ENCODE measurements around the gene FGD3. TPM values are rescaled to one million over a fixed set of nuclear protein-coding genes. Genes with fewer than 3 reads are reported as not detected.

FGD3 gene
- total and polyA plus RNA-seq, 9 of the 15 experiments (the other 6 are each of a cell fraction or from before 2014, with no cell fraction given): 0.07 to 1.3 (median 0.29) TPM

DNA sequence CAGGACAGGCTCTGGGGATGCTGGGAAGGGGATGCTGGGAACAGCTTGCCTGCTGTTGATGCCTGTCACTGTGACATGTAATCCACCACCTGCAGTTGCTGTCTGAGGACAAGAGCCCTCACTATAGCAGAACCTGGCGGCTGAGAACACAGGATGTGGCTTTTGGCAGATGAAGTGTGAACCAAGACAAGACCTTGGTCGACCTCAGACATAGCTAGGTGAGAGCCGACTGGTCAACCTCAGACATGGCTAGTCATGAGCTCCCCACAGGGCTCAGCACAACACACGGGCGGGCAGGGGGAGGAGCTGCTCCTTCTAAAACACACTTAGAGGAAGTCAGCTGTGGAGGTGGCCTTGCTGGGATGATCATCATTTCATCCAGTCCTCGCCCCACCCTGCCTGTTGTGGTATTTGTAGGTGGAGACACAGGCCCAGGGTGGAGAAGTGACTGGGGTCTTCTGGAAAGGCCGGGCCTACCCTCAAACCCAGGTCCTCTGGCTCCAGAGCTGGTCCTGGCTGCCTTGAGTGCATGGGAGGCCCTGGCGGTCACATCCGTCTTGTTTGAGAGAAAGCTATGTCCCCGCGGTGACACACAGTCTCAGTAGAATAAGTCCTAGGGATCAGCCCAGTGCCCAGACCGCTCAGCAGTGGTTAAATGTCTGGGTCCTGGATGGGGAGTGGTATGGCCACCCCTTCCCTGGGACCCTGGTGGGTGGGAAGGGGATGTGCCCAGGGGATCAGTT lies 117.2 kb downstream of the FGD3 start (continued):
- TF ChIP-seq ZNF766 (CRISPR knock-in tag; conservative IDR thresholded peaks at IDR 0.05) (peak; percentile 74; the same call in 1 of the 2 replicates), DMBX1 (CRISPR knock-in tag; IDR thresholded peaks at IDR 0.05; ENCODE audit: borderline replicate concordance) (peak; percentile 69), GTF2E2 (tag; IDR thresholded peaks at IDR 0.05) (no peak), MEIS2 (IDR thresholded peaks at IDR 0.05; ENCODE audit: partially characterized antibody) (peak; percentile 83), TEAD4 (IDR thresholded peaks at IDR 0.05; ENCODE audit: low read length) (peak; percentile 67; the same call in 1 of the 2 replicates), TEAD4 (CRISPR knock-in tag; IDR thresholded peaks at IDR 0.05; ENCODE audit: borderline replicate concordance) (no peak), ZBTB17 (CRISPR knock-in tag; IDR thresholded peaks at IDR 0.05) (peak; percentile 99), LEF1 (IDR thresholded peaks at IDR 0.05) (peak; percentile 74; the same call in 1 of the 2 replicates), NCOA4 (IDR thresholded peaks at IDR 0.05; ENCODE audit: partially characterized antibody) (no peak)
- TF ChIP-seq, protein P1, sequence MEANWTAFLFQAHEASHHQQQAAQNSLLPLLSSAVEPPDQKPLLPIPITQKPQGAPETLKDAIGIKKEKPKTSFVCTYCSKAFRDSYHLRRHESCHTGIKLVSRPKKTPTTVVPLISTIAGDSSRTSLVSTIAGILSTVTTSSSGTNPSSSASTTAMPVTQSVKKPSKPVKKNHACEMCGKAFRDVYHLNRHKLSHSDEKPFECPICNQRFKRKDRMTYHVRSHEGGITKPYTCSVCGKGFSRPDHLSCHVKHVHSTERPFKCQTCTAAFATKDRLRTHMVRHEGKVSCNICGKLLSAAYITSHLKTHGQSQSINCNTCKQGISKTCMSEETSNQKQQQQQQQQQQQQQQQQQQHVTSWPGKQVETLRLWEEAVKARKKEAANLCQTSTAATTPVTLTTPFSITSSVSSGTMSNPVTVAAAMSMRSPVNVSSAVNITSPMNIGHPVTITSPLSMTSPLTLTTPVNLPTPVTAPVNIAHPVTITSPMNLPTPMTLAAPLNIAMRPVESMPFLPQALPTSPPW (CRISPR knock-in tag; IDR thresholded peaks at IDR 0.05): peak; percentile 75
- TF ChIP-seq, protein P2, sequence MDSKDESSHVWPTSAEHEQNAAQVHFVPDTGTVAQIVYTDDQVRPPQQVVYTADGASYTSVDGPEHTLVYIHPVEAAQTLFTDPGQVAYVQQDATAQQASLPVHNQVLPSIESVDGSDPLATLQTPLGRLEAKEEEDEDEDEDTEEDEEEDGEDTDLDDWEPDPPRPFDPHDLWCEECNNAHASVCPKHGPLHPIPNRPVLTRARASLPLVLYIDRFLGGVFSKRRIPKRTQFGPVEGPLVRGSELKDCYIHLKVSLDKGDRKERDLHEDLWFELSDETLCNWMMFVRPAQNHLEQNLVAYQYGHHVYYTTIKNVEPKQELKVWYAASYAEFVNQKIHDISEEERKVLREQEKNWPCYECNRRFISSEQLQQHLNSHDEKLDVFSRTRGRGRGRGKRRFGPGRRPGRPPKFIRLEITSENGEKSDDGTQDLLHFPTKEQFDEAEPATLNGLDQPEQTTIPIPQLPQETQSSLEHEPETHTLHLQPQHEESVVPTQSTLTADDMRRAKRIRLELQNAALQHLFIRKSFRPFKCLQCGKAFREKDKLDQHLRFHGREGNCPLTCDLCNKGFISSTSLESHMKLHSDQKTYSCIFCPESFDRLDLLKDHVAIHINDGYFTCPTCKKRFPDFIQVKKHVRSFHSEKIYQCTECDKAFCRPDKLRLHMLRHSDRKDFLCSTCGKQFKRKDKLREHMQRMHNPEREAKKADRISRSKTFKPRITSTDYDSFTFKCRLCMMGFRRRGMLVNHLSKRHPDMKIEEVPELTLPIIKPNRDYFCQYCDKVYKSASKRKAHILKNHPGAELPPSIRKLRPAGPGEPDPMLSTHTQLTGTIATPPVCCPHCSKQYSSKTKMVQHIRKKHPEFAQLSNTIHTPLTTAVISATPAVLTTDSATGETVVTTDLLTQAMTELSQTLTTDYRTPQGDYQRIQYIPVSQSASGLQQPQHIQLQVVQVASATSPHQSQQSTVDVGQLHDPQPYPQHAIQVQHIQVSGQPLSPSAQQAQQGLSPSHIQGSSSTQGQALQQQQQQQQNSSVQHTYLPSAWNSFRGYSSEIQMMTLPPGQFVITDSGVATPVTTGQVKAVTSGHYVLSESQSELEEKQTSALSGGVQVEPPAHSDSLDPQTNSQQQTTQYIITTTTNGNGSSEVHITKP (IDR thresholded peaks at IDR 0.05; ENCODE audit: partially characterized antibody): peak; percentile 45
- TF ChIP-seq, protein P3, sequence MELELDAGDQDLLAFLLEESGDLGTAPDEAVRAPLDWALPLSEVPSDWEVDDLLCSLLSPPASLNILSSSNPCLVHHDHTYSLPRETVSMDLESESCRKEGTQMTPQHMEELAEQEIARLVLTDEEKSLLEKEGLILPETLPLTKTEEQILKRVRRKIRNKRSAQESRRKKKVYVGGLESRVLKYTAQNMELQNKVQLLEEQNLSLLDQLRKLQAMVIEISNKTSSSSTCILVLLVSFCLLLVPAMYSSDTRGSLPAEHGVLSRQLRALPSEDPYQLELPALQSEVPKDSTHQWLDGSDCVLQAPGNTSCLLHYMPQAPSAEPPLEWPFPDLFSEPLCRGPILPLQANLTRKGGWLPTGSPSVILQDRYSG (tag; conservative IDR thresholded peaks at IDR 0.05; ENCODE audit: low read depth): 0 out of 2 replicates have a peak, but pooled peaks have one; percentile 16
- TF ChIP-seq, protein P4, sequence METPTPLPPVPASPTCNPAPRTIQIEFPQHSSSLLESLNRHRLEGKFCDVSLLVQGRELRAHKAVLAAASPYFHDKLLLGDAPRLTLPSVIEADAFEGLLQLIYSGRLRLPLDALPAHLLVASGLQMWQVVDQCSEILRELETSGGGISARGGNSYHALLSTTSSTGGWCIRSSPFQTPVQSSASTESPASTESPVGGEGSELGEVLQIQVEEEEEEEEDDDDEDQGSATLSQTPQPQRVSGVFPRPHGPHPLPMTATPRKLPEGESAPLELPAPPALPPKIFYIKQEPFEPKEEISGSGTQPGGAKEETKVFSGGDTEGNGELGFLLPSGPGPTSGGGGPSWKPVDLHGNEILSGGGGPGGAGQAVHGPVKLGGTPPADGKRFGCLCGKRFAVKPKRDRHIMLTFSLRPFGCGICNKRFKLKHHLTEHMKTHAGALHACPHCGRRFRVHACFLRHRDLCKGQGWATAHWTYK (CRISPR knock-in tag; IDR thresholded peaks at IDR 0.05): no peak

Measured in K562 (cell line).